Endothelial cell of umbilical vein (primary cell): Measurements from ENCODE around the gene JAML. TPM values are rescaled to one million over a fixed set of nuclear protein-coding genes. Genes with fewer than 3 reads are reported as not detected.
A peak's percentile ranks its signal among the peaks of the same experiment; 100 is the strongest.

Experiments
- Bru-seq: library from RNA; stranded (reverse); fragments of 400-500 nt; gene quantifications from one replicate; lab custom pipeline; 2021; lab: Mats Ljungman, UMichigan
- BruChase-seq, 2 experiments: library from RNA; stranded (reverse); fragments of 400-500 nt; gene quantifications; one replicate each; lab custom pipeline; 2021; lab: Mats Ljungman, UMichigan
- BruUV-seq: library from RNA; stranded (reverse); fragments of 400-500 nt; replicated peaks from 2 replicates; lab custom pipeline; 2021; lab: Mats Ljungman, UMichigan
- CTCF ChIA-PET: fragments of 300-600, 350-600 bp; sonication (Branson Sonifier 250); formaldehyde crosslinking; loops from one replicate; lab custom pipeline; 2021; ENCODE audit warnings: antibody characterized with exemption, inconsistent platforms; lab: Charles Lee
- POLR2A ChIA-PET: fragments of 300-600, 350-600 bp; sonication (Branson Sonifier 250); formaldehyde crosslinking; loops from one replicate; lab custom pipeline; 2021; ENCODE audit warnings: antibody characterized with exemption, inconsistent platforms; lab: Charles Lee
- DNase-seq: peaks from one replicate; pipeline ENCODE4 v3.0.0-alpha.2; 2011; ENCODE audit warnings: low read depth, low spot score
- FAIRE-seq: peaks from 2 replicates; lab custom pipeline; 2011; peaks lifted over from hg19 to GRCh38; lab: Jason Lieb, UNC
- H2AFZ ChIP-seq: 2 replicates; pipeline ENCODE4 v1.6.0; 2012; ENCODE audit warnings: low read depth, low read length, control low read depth, inconsistent platforms
- H3K27ac ChIP-seq: 2 replicates; pipeline ENCODE4 v1.5.1; 2011; ENCODE audit warnings: low read depth, mild to moderate bottlenecking, control low read depth, low read length, moderate library complexity; ENCODE audit not compliant: insufficient read depth
- H3K27me3 ChIP-seq, 2 experiments: 2 replicates each; pipeline versions ENCODE4 v1.6.0 to v1.6.1; 2011; ENCODE audit warnings: low read length in 2 of 2, mixed read lengths in 1 of 2; ENCODE audit not compliant: control insufficient read depth in 2 of 2, insufficient read depth in 2 of 2
- H3K36me3 ChIP-seq, 2 experiments: 2 replicates in 1 of 2; 3 replicates in 1 of 2; pipeline ENCODE4 v1.5.1; 2011; ENCODE audit warnings: low read length in 2 of 2, mild to moderate bottlenecking in 1 of 2, moderate library complexity in 1 of 2; ENCODE audit not compliant: control insufficient read depth in 2 of 2, insufficient read depth in 2 of 2; ENCODE audit errors: extremely low read depth in 1 of 2
- H3K4me1 ChIP-seq: 3 replicates; pipeline ENCODE4 v1.5.1; 2011; ENCODE audit warnings: mild to moderate bottlenecking, low read length; ENCODE audit not compliant: control insufficient read depth, insufficient read depth; ENCODE audit errors: extremely low read depth
- H3K4me2 ChIP-seq: 2 replicates; pipeline ENCODE4 v1.6.1; 2011; ENCODE audit warnings: low read length, control low read depth, mixed read lengths; ENCODE audit not compliant: insufficient read depth
- H3K4me3 ChIP-seq, 3 experiments: fragments of 200-600 bp in 1 of 3; sonication (generic), shearing (Covaris generic) in 1 of 3; replicated peaks in 1 of 3; 2 replicates each; pipeline ENCODE4 v1.5.1; 2011 to 2016; ENCODE audit warnings: control low read depth in 3 of 3, low read length in 3 of 3, mild to moderate bottlenecking in 2 of 3, inconsistent platforms in 1 of 3, low read depth in 1 of 3, moderate library complexity in 1 of 3; ENCODE audit not compliant: insufficient read depth in 1 of 3
- H3K79me2 ChIP-seq: 2 replicates; pipeline ENCODE4 v1.6.0; 2012; ENCODE audit warnings: low read length, inconsistent platforms; ENCODE audit not compliant: control insufficient read depth, insufficient read depth
- H3K9ac ChIP-seq: replicated peaks from 2 replicates; pipeline ENCODE3; 2011; ENCODE audit warnings: low read length, control low read depth; ENCODE audit not compliant: insufficient read depth; ENCODE audit errors: extremely low read depth
- H3K9me1 ChIP-seq: replicated peaks from 3 replicates; pipeline ENCODE4 v1.6.0; 2011; ENCODE audit warnings: mild to moderate bottlenecking, low read length; ENCODE audit not compliant: control insufficient read depth, insufficient read depth; ENCODE audit errors: extremely low read depth
- H3K9me3 ChIP-seq: replicated peaks from 2 replicates; pipeline ENCODE4 v1.5.1; 2012; ENCODE audit warnings: low read length, inconsistent platforms; ENCODE audit not compliant: control insufficient read depth, insufficient read depth
- H4K20me1 ChIP-seq: replicated peaks from 2 replicates; pipeline ENCODE3; 2011; ENCODE audit warnings: mild to moderate bottlenecking, low read length; ENCODE audit not compliant: control insufficient read depth, insufficient read depth; ENCODE audit errors: extremely low read depth
- CTCF ChIP-seq, 2 donors: IDR thresholded peaks; 1 replicate in 1 of 2; 2 replicates in 1 of 2; pipeline ENCODE4 v1.5.1; 2011; ENCODE audit warnings: low read length in 2 of 2, mild to moderate bottlenecking in 2 of 2, moderate library complexity in 2 of 2, control low read depth in 1 of 2, inconsistent platforms in 1 of 2, low read depth in 1 of 2; ENCODE audit not compliant: insufficient read depth in 1 of 2; ENCODE audit errors: extremely low read depth in 1 of 2
- EZH2 ChIP-seq: IDR thresholded peaks from 2 replicates; pipeline ENCODE4 v1.6.1; 2012; ENCODE audit warnings: borderline replicate concordance, low read depth, mild to moderate bottlenecking, moderate library complexity, low read length, inconsistent platforms; ENCODE audit not compliant: severe bottlenecking
- FOS ChIP-seq: IDR thresholded peaks from 2 replicates; pipeline ENCODE4 v1.6.1; 2011; ENCODE audit warnings: mild to moderate bottlenecking, low read length, moderate library complexity, borderline replicate concordance; ENCODE audit not compliant: insufficient read depth
- GATA2 ChIP-seq: IDR thresholded peaks from 2 replicates; pipeline ENCODE4 v1.7.0; 2011; ENCODE audit warnings: low read depth, mild to moderate bottlenecking, moderate library complexity, mixed read lengths, low read length; ENCODE audit not compliant: insufficient read length, insufficient read depth
- JUN ChIP-seq: IDR thresholded peaks from 2 replicates; pipeline ENCODE4 v1.6.1; 2011; ENCODE audit warnings: borderline replicate concordance, low read depth; ENCODE audit not compliant: insufficient read length, insufficient read depth
- MAX ChIP-seq: IDR thresholded peaks from 2 replicates; pipeline ENCODE4 v1.6.1; 2011; ENCODE audit not compliant: insufficient read depth, insufficient read length
- MYC ChIP-seq: IDR thresholded peaks from one replicate; pipeline ENCODE4 v1.6.1; 2011; ENCODE audit warnings: mild to moderate bottlenecking, low read depth, low read length
- POLR2A ChIP-seq: IDR thresholded peaks from 2 replicates; pipeline ENCODE4 v1.6.1; 2012; ENCODE audit warnings: low read depth, mild to moderate bottlenecking, control low read depth, low read length
- POLR2AphosphoS5 ChIP-seq: IDR thresholded peaks from 2 replicates; pipeline ENCODE4 v1.6.1; 2012; ENCODE audit warnings: low read depth, mild to moderate bottlenecking, control low read depth, low read length, moderate library complexity; ENCODE audit not compliant: insufficient read depth
- dilution Hi-C: fragments of 300-500 bp; cut with MboI; formaldehyde crosslinking; loops from one replicate; pipeline ENCODE4 v1.15.0; 2019; ENCODE audit warnings: low sequenced_read_pairs; ENCODE audit not compliant: extremely low pct_ligation_motif_present
- intact Hi-C: fragments of 100-400 bp; cut with micrococcal nuclease; formaldehyde crosslinking; loops from one replicate; pipeline ENCODE4 v1.10.0; 2022
- long read RNA-seq: library from polyadenylated mRNA; stranded (forward); transcript quantifications from one replicate; pipeline ENCODE4 v2.0.0, GENCODE V29; 2021
- polyA minus RNA-seq, 3 experiments: library from RNA; depleted of rRNA, polyadenylated mRNA; stranded (reverse); fragments of >200 nt; gene quantifications; 1 replicate in 1 of 3; 2 replicates in 2 of 3; pipeline ENCODE4 v1.2.3, GENCODE V29; 2011
- polyA plus RNA-seq, 4 experiments: library from polyadenylated mRNA; depleted of rRNA in 3 of 4; stranded (reverse) in 3 of 4; unstranded in 1 of 4; fragments of >200 nt; gene quantifications; 2 replicates each; pipeline versions ENCODE4 v1.2.1 to v1.2.3, GENCODE V29; 2011 to 2012; ENCODE audit warnings: missing spikeins in 1 of 4
- total RNA-seq: library from RNA; stranded (reverse); gene quantifications from 2 replicates; pipeline ENCODE4 v1.2.3, GENCODE V29; 2021

The JAML gene
- total RNA-seq (0.35 and 0.39 TPM in 2 replicates), polyA plus RNA-seq (0.04 TPM in 1 of 2 replicates, not detected in the other), polyA minus RNA-seq (0.17 TPM in 1 of 2 replicates, not detected in the other), Bru-seq, nascent RNA (percentile 14 among the genes with signal in this experiment), BruChase-seq, experiment 1, labeled RNA remaining after a 6-hour chase (percentile 9 among the genes with signal in this experiment), BruChase-seq, experiment 2, labeled RNA remaining after a 2-hour chase (percentile 11 among the genes with signal in this experiment)
- polyA plus RNA-seq (2011; cell fraction: cytosol; rRNA removed), result not detected in 2 replicates
- polyA plus RNA-seq (2011; cell fraction: nucleus; rRNA removed), result 0.10 and 0.37 TPM in 2 replicates
- polyA plus RNA-seq (2012), result 0.18 TPM in 1 of 2 replicates, not detected in the other
- not detected for polyA minus RNA-seq (2011; cell fraction: cytosol; rRNA and poly(A)+ RNA removed)
- polyA minus RNA-seq (2011; cell fraction: nucleus; rRNA and poly(A)+ RNA removed), result 0.14 TPM in 1 of 2 replicates, not detected in the other
- long read RNA-seq, result 0 reads

- Histone ChIP-seq H3K9me3 (no peaks in the 10 kb centered on the region), H3K36me3 (no peaks in the 10 kb centered on the region), H3K9ac (no peak within 1 kb of the TSS), H3K27ac (no peak within 1 kb of the TSS), H3K9me1 (no peaks in the 10 kb centered on the region), H3K4me3 (no peak within 1 kb of the TSS), H3K79me2 (no peaks in the 10 kb centered on the region), H2AFZ (no peak within 1 kb of the TSS), H3K27me3 (peaks cover 4% of the 10 kb centered on the region in 2 experiments), H4K20me1 (no peaks in the 10 kb centered on the region), H3K4me1 (peaks cover 18% of the 10 kb centered on the region), H3K4me2 (no peak within 1 kb of the TSS)
- no TSS peak for BruUV-seq
- intact Hi-C loops, result no loop called here
- dilution Hi-C loops, result no loop called here
- DNase-seq (no peak), FAIRE-seq (no peak)
- TF ChIP-seq POLR2AphosphoS5 (no peak), JUN (no peak), FOS (no peak), MAX (no peak), EZH2 (no peak), MYC (no peak), CTCF (IDR thresholded peaks at IDR 0.05; ENCODE audit: extremely low read depth in 1 of 2, insufficient read depth in 1 of 2, low read depth in 1 of 2, low read length in 2 of 2) (no peak), GATA2 (no peak), POLR2A (no peak)
- ChIA-PET POLR2A (no interaction called here), CTCF (interaction anchor here (1.6 kb wide), 1 partner anchor 26 kb away, joined by 7 read pairs; no protein-coding TSS in a partner anchor)
These were observed at the start of gene JAML for GRCh38 chr11:118224511-118225188. TSS of gene JAML (minus strand) at chr11:118225011. CDS start at chr11:118214866, 10,145 bp downstream.
